HS-27A (cell line): ENCODE results near the gene LMO2.

Source experiments
- DNase-seq: peaks from one replicate; pipeline ENCODE4 v3.0.0-alpha.2; 2012; ENCODE audit warnings: low read depth, missing footprints

The LMO2 gene

DNA sequence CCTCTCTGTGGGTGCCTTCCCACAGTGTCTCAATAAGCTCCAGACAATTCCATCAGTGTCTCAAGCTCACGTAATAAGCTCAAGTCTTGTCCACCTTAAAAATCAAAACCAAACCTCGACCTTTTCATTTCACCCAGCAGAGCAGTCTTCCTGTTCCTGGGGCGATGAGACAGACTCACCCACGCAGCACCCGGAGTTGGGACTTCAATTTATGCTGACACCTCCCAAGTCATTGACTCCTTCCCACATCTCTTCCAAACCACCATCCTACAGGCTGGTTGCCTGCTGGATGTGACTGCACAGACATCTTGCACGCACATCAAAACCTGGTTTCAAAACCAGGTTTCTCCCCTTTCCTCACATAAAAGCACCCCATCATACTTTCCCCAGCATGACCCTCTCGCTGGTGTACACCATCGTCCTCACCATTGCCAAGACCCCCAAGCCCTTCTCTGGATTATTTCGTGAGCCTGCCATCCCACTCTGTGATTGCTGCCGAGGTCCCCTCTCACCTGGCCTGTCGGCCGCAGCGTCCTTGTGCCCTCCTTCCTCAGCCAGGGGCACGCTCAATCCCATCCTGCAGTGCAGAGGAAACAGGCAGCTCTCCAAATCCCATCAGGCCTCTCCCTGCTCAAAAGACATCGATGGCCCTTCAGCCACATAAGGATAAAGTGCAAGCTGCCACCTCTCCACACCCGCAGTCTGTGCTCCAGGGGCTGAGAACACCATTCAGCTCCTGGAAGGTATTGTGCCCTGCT is 72.4 kb downstream of the LMO2 start:
- DNase-seq, result no peak
